GM21529 (cell line): ENCODE results near the gene DPP6.
"Not testable (repeated sequence)": the region's sequence is repeated elsewhere in the genome, so short reads cannot be mapped to it uniquely, and the experiment has no call there.

Experiments used
- ATAC-seq: cut with Tn5 transposase; IDR thresholded peaks from one replicate; pipeline ENCODE4 v1.9.1; 2021; ENCODE audit not compliant: unreplicated experiment

Gene DPP6

DNA sequence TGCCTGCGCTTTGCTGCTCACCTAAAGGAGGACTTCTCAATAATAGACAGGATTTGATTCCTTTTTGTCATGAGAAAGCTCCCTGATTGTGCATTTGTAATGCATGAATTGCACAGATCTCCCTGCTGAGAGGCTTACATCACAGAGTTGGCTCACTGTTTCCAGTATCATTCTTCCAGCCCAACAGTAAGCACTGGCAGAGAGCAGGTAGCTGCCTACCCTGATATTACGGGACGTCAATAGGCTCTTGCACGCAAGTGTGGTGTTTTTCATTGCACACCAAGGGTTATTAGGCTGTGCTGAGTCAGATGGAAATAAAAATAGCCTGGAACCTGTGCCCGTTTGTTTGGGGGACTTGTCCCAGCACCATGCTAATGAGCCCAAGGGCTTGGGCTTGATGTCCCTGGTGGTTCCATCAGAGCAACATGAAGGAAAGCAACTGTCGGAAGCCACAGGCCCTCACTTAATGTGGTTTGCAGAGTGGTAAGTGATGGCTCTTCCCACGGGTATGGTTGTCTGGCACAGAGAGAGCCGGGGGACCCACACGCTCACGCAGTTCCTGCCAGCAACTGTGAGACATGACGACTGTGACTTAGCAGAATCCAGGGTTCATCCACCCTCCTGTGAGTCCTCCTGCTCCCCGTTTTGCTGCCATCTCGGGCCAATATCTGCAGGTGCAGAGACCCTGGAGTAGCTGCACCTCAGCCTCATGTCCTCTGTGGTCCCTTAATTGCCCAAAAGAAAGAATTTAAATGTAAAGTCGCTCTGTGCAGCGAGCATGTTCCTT is 20.4 kb downstream of the DPP6 start:
- ATAC-seq = not testable (repeated sequence)

- not testable (repeated sequence) for ATAC-seq
Measured at GRCh38 chr7:154078523-154078922, 26.3 kb downstream of the DPP6 start.

DNA sequence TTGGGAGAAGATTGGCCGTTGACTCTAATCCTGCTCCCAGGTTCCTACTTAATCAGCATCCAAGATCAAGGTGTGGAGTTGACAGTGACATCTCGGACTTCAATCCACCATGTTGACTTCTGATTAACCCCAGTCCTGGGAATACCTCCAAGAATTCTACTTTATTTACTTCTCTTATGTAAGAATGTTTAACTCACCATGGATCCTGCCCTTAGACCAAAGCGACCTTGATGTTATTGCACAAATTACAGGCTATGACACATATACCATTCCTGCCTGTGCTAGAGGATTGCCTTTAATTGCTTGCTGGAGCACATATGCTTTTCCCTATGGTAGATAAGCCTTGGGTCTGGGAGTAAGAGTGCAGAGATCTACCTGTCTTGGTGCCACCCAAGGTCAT is 28.1 kb downstream of the DPP6 start:
- not testable (repeated sequence) for ATAC-seq

DNA sequence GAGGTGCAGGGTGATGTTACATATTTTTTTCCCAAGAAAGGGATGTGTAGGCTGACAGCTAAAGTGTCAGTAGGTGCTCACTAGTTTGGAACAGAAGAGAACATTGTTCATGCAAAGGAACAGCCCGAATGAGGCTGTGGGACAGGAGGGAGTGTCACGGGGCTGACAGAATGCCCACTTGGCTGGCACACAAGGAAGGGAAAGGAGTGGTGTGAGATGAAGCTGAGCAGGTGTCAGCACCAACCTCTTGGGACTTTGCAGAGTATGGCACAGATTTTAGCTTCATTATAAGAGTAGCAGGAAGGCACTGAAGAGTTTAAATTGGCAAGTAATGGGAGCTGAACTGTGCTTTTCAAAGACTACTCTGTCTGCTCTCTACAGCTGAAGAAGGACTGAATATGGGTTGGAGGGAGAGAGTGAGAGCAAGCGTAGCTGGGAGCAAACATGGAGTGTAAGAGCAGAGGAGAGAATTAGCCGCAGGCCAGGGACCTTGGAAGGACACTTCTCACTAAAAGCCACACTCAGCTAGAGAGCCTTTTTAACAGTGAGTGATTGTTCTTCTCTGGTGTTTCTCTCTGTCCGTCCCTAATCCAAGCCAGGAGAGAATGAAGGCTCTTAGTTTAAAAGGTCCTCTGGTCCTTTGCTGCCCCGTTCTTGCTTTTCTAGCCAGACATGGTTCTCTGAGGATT is 35.0 kb downstream of the DPP6 start:
- ATAC-seq = not testable (repeated sequence)

DNA sequence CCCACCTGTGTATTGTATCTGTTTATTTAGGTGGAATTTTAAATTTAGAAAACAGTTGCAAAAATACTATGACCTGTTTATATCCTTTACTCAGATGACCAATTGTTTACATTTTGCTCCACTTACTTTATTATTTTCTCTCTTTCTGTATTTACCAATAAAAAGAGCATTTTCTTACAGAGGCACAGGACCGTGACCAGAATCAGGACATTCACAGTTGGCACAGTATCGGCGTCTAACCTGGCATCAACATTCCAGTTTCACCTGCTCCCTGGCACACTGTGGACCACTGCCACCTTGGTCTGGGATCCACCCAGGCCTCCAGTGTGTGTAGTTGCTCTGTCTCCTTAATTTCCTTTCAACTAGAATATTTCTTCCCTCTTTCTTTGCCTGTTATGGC is 39.9 kb downstream of the DPP6 start:
- ATAC-seq = not testable (repeated sequence)

GRCh38 chr7:154095201-154095600 is 43.0 kb downstream of the DPP6 start:
- not testable (repeated sequence) for ATAC-seq

DNA sequence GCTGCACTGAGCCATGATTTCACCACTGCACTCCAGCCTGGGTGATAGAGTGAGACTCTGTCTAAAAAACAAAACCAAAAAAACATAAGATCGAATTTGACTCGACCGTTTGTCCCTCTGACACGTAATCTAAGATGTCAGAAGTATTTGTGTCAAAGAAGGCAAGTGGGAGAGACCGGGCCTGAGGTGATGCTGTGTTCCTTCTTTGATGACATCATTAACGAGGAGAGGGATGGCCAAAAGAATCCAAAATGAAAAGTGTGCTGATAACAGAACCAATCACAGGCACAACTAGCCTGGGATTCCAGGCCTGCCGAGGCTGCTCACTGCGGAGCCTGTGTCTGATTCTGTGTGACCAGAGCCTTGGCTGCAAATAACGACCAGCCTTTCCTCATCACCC is 52.9 kb downstream of the DPP6 start:
- ATAC-seq = not testable (repeated sequence)

DNA sequence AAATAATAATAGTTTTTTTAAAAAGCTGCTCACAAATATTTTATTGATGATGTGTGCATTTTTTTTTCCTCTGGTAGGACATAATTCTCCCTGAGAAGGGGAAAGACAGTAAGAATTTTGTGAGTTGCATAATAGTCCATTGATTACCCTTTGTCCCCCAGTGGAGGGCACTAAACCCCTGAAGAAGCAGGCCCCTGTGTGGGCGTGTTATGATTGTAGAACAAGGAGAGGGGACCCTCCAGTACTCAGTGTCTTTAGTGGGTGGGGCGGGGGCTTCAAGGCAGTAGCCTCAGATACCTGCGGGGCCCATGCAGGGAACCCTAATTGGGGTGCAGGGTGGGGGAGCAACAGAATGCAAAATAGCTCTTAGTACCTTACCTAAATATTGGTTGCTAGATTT is 57.4 kb downstream of the DPP6 start:
- not testable (repeated sequence) for ATAC-seq

DNA sequence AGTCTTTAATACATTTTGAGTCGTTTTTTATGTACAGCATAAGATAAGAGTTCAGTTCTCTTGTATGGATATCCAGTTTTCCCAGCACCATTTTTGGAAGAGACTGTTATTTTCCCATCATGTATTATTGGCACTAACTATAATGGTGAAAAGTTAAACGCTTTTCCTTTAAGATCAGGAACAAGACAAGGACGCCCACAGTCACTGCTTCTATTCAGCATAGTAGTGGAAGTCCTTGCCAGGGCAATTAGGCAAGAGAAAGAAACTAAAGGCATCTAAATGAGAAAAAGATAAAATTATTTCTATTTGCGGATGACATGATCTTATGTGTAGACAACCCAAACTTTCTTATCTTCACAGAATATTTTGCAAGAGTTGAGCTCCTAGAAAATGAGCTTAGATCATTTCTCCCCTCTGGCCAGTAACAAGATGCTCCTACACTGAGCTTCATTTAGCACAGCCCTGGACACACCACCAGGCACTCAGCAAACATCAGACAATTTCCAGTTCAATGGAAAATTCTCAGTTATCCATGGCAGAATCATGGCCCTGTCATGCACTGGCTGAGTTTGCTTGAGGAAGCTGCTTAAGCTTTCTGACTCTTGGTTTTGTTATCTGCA is 61.6 kb downstream of the DPP6 start:
- ATAC-seq = not testable (repeated sequence)

GRCh38 chr7:154117411-154118390 is 65.5 kb downstream of the DPP6 start:
- ATAC-seq = not testable (repeated sequence)

- not testable (repeated sequence) for ATAC-seq
Measured at GRCh38 chr7:154120825-154121224, 68.6 kb downstream of the DPP6 start.

DNA sequence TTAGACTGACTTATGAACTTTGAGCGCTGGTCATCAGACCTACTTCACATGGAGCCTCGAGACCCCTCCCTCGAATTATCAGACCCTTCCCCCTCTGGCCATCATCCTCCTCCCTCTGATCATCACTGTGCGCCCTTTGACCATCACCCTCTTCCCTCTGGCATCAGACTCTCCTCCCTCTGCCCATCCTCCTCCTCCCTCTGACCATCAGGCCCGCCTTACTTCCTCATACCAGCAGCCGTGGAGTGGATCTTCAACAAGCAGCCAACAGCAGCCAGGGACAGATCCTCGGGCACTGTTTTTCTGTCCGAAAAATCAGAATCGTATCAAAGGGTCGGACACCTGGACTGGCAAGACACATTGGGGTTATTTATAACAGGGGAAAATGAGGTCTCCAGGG is 70.5 kb downstream of the DPP6 start:
- not testable (repeated sequence) for ATAC-seq

GRCh38 chr7:154123397-154123796 is 71.2 kb downstream of the DPP6 start:
- ATAC-seq = not testable (repeated sequence)

- ATAC-seq = not testable (repeated sequence)
Measured at GRCh38 chr7:154129142-154129541, 76.9 kb downstream of the DPP6 start.

- not testable (repeated sequence) for ATAC-seq
Measured at GRCh38 chr7:154132617-154133016, 80.4 kb downstream of the DPP6 start.

DNA sequence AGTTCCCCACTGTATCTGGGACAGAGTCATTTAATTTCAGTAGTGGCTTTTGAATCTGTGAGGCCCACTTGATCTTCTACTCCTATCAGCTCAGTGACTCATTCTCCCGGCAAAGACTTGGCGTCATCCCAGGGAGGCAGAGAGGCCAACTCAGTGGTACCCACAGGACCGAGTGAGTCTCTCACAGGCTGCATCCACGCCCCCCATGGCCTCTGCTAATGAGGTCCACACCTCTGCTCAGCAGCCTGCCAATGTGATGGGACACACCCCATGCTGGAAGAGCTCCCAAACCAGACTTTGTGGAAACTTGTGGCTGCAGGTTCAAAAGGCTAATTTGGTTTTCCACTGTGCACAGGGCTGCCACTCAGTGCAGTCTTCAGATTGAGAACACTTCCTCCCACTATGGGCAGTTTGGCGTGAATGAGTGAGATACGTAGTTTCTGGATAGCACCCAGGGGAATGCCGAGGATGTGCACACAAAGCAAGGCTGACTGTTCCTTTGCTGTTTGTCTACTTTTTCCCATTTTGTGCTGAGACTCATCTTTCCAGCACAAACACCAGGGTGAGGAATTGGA is 81.6 kb downstream of the DPP6 start:
- not testable (repeated sequence) for ATAC-seq

DNA sequence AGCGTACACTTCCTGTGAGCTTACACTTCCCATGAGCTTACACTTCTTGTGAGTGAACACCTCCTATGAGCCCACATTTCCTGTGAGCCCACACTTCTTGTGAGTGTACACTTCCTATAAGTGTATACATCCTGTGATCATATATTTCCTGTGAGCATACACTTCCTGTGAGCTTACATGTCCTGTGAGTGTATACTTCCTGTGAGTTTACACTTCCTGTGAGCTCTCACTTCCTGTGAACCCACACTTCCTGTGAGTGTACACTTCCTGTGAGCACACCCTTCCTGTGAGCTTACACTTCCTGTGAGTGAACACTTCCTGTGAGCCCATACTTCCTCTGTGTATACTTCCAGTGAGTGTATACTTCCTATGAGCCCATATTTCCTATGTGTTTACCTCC is 82.5 kb downstream of the DPP6 start:
- ATAC-seq = not testable (repeated sequence)

DNA sequence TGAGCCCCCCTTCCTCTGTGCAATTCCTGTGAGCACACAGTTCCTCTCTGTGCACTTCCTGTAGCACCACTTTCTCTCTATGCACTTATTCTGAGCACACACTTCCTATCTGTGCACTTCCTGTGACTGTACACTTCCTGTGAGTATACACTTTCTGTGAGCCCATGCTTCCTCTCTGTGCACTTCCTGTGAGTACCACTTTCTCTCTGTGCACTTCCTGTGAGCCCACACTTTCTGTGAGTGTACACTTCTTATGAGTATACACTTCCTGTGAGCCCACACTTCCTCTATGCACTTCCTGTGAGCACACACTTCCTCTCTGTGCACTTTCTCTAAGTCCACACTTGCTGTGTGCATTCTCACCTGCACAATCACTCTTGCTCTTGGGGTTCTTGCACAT is 83.4 kb downstream of the DPP6 start:
- not testable (repeated sequence) for ATAC-seq

DNA sequence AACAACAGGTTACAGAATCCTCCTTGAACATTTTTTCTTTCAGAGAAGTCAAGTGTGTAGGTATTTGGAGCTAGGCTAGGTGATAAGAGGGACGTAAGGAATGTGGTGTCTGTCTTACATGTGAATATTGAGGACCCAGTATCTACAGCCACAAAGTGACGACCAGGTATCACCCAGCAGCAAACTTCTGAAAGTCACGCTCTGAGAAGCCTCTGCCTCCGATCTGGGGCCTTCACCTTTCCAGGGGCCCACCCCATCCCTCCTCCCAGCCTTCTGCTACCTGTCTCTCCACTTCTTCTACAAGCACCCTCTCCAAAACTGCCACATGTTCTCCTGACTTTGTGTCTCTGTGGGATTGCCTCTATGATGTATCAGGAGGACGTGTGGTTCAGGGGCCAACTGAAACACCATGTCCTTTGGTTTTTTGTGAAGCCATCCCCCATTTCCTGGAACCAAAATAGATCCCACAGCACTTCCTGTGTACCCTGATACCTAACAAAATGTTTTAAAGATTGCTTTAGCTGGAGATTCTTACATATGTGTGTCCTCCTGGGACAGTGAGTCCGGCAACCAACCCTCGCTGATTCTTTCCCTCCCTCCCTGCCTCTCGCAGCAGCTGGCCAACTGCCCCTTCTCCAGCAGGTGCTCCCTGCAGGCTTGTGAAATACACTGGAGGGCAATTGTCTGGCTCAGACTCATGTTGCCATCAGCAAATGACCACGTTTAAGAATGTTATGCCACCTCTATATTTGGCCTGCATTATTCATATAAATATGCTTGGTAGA is 93.9 kb downstream of the DPP6 start:
- ATAC-seq = not testable (repeated sequence)

DNA sequence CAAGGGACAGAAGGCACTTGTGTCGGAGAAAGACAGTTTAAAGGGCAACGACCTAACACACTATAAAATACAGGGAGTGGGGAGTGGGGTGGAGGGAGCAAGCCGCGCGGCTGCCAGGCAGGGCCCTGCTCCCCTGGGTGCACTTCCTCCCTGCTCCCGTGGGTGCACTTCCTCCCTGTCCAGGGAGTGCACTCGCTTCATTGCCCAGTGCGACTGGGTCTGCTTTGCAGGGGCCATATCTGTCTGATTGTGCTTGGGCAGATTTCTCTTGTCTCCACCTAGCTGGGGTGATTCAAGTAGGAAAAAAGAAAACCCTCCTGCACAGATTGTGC is 94.5 kb downstream of the DPP6 start:
- ATAC-seq = not testable (repeated sequence)
